Heart left ventricle (tissue), 16 donors: ENCODE data around the gene PHLPP1. TPM values are rescaled to one million over a fixed set of nuclear protein-coding genes. Genes with fewer than 3 reads are reported as not detected.

Source experiments
- ATAC-seq, 4 donors: fragments of 200-7000 bp; cut with Tn5 transposase; one replicate each; pipeline ENCODE4 v1.9.1; 2020 to 2022; ENCODE audit warnings: moderate library complexity in 4 of 4, mild to moderate bottlenecking in 3 of 4, moderate number of reproducible peaks in 1 of 4
- DNase-seq, 5 donors: peaks; one replicate each; pipeline ENCODE4 v3.0.0-alpha.2; 2020
- H3K27ac ChIP-seq, 12 donors: fragments of 200-600 bp; sonication (generic) in 4 of 12; one replicate each; pipeline versions ENCODE4 v1.5.0 to v1.8.0; 2016 to 2022; ENCODE audit warnings: mild to moderate bottlenecking in 2 of 12
- H3K27me3 ChIP-seq, 9 donors: fragments of 200-600 bp; sonication (generic) in 2 of 9; one replicate each; pipeline versions ENCODE4 v1.5.1 to v1.8.0; 2016 to 2022; ENCODE audit warnings: mild to moderate bottlenecking in 3 of 9
- H3K36me3 ChIP-seq, 9 donors: fragments of 200-600 bp; sonication (generic) in 2 of 9; one replicate each; pipeline versions ENCODE4 v1.5.0 to v1.8.0; 2018 to 2022; ENCODE audit warnings: mild to moderate bottlenecking in 2 of 9
- H3K4me1 ChIP-seq, 12 donors: fragments of 200-600 bp; sonication (generic) in 4 of 12; one replicate each; pipeline versions ENCODE4 v1.5.0 to v1.8.0; 2016 to 2022; ENCODE audit warnings: mild to moderate bottlenecking in 3 of 12
- H3K4me3 ChIP-seq, 12 donors: fragments of 200-600 bp; sonication (generic) in 4 of 12; one replicate each; pipeline versions ENCODE4 v1.5.0 to v1.8.0; 2017 to 2022; ENCODE audit warnings: mild to moderate bottlenecking in 9 of 12, moderate library complexity in 4 of 12
- H3K9me3 ChIP-seq, 12 donors: fragments of 200-600 bp; sonication (generic) in 4 of 12; one replicate each; pipeline versions ENCODE4 v1.5.0 to v1.8.0; 2016 to 2022; ENCODE audit warnings: mild to moderate bottlenecking in 1 of 12
- POLR2A ChIP-seq, 2 donors: fragments of 450-650 bp; IDR thresholded peaks; one replicate each; pipeline ENCODE4 v1.6.1; 2017; ENCODE audit warnings: antibody characterized with exemption in 2 of 2, mild to moderate bottlenecking in 2 of 2, moderate library complexity in 2 of 2
- WGBS, 4 donors: extraction: QIAGEN DNeasy Blood & Tissue Kit in 2 of 4; methylation state at CpG; one replicate each; pipeline versions ENCODE4 v1.1.5 to v1.1.7; 2013 to 2018; 5-methylcytosine and 5-hydroxymethylcytosine counted together
- intact Hi-C, 10 donors: fragments of 100-400 bp; cut with DNase I; formaldehyde crosslinking; loops; one replicate each; pipeline versions ENCODE4 v1.11.1 to v1.14.2; 2022
- polyA plus RNA-seq, 2 donors: library from polyadenylated mRNA; stranded (reverse); fragments of 200-250 nt; gene quantifications; one replicate each; pipeline ENCODE4 v1.2.3, GENCODE V29; 2013
- total RNA-seq, 9 donors: library from RNA; depleted of rRNA in 2 of 9; stranded (reverse); fragments of >200 nt in 2 of 9; fragmentation: NEBNext Ultra II Directional in 3 of 9; extraction: Animal tissue kit (Norgen Biotek cat#: 25700) in 3 of 9; gene quantifications; one replicate each; pipeline versions ENCODE4 v1.1.0 to v1.2.4, GENCODE V29; 2016 to 2023
- TF ChIP-seq, protein P1 (sequence below), 12 donors: fragments of 200-600 bp; sonication (generic) in 4 of 12; IDR thresholded peaks; one replicate each; pipeline versions ENCODE4 v1.5.0 to v1.8.0; 2018 to 2022; ENCODE audit warnings: antibody characterized with exemption in 12 of 12, mild to moderate bottlenecking in 5 of 12
- donor health status: ischemic (EF 13 %, LVEDD 7.1; RV severe dilation, severe dysfunction).
- donor health status: healthy with polysubstance abuse.
- donor health status: DM: no; HTN: yes; CAD: no.
- donor health status: DM: no; HTN: no; CAD: no.
- donor health status: ischemic (EF 25% LVEDD 6.9; RV normal size, moderate dysfunction).
- donor health status: ischemic (EF 25% LVEDD 5.7; RV mildly dilated, moderate dysfunction).
- donor health status: healthy.
- donor health status: DM: yes; HTN: yes; CAD: no.
- donor health status: ischemic (EF 35%, LVEDD 5.7; RV mildly dilated, moderate dysfunction).
- donor health status: nonischemic (EF 11% LVEDD 7.7; RV severe dilation, severe dysfunction).
- donor health status: DM: yes; HTN: yes; CAD: no.
- donor health status: PGD.
- donor health status: ischemic (EF 29% LVEDD 5.4; RV normal size, mild dysfunction).
- donor health status: nonischemic (EF 23%, LVEDD 6.1; RV moderate dilation, normal function).

The PHLPP1 gene
- total and polyA plus RNA-seq, 11 donors = 1.7 to 11.1 (median 6.2) TPM

GRCh38 chr18:62846313-62846712 is 131.0 kb downstream of the PHLPP1 start:
- TF ChIP-seq, protein P1, sequence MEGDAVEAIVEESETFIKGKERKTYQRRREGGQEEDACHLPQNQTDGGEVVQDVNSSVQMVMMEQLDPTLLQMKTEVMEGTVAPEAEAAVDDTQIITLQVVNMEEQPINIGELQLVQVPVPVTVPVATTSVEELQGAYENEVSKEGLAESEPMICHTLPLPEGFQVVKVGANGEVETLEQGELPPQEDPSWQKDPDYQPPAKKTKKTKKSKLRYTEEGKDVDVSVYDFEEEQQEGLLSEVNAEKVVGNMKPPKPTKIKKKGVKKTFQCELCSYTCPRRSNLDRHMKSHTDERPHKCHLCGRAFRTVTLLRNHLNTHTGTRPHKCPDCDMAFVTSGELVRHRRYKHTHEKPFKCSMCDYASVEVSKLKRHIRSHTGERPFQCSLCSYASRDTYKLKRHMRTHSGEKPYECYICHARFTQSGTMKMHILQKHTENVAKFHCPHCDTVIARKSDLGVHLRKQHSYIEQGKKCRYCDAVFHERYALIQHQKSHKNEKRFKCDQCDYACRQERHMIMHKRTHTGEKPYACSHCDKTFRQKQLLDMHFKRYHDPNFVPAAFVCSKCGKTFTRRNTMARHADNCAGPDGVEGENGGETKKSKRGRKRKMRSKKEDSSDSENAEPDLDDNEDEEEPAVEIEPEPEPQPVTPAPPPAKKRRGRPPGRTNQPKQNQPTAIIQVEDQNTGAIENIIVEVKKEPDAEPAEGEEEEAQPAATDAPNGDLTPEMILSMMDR (IDR thresholded peaks at IDR 0.05) = no peak
- no peak for TF ChIP-seq POLR2A (IDR thresholded peaks at IDR 0.05)
- intact Hi-C loops = no loop called here

DNA sequence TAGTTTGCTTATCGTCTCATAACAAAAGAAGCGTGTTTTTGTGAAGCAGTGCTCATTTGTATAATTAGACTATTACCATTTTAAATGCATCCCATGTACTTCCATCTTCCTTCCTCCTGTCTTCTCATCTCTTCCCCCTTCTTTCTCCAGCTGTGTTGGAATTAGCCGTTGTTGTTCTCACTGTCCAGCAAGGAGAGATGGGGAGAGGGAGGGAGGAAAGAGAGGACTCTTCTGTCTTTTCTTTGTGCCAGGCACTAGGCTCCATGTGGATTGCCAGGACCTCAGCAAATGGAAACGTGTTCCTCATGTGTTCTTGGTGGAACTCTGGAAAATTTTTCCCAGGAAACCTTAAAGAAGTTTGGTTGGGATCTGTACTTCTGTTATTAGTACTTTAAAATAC is 131.7 kb downstream of the PHLPP1 start:
- no peak for TF ChIP-seq POLR2A (IDR thresholded peaks at IDR 0.05)
- peaks cover 0 to 28% (median 8%) of the 10 kb centered on the region in 12 donors for H3K4me1 ChIP-seq
- no peaks in the 10 kb centered on the region for H3K36me3 ChIP-seq
- no peak overlapping the region for H3K4me3 ChIP-seq
- 66 to 76% (median 71%) methylated on average over 4 of the region's 4 CpGs for WGBS, 4 donors
- no peaks in the 10 kb centered on the region for H3K27me3 ChIP-seq
- DNase-seq (no peak), ATAC-seq (no peak)
- intact Hi-C loops = no loop called here
- no peak overlapping the region for H3K27ac ChIP-seq
- no peaks in the 10 kb centered on the region for H3K9me3 ChIP-seq

More at GRCh38 chr18:62846313-62846712, 131.0 kb downstream of the PHLPP1 start:
- no peaks in the 10 kb centered on the region for H3K27me3 ChIP-seq
- no peak overlapping the region for H3K4me3 ChIP-seq
- ATAC-seq (no peak), DNase-seq (no peak)
- no peaks in the 10 kb centered on the region for H3K36me3 ChIP-seq
- no peak overlapping the region for H3K27ac ChIP-seq
- no peaks in the 10 kb centered on the region for H3K9me3 ChIP-seq
- H3K4me1 ChIP-seq = peaks cover 0 to 23% (median 8%) of the 10 kb centered on the region in 12 donors

DNA sequence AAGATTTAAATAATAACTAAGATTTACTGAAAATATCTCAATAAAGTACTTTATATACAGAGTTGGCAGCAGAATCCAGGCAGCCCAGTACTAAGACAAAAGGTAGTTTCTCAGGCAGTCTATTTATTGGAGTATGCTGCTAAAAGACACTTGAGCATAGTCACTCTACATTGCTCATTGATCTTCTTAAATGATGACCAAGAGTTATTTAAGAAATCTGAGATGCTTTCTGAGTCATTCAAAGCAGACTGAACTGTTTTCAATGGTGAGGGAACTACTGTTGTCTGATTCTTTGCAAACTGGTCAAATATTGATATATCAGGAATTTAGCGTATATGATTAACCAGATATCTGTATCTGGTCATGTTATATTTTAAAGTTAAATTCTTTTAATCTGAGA is 133.6 kb downstream of the PHLPP1 start:
- H3K4me3 ChIP-seq = no peak overlapping the region
- TF ChIP-seq POLR2A (IDR thresholded peaks at IDR 0.05) = no peak
- TF ChIP-seq, protein P1 (IDR thresholded peaks at IDR 0.05) = no peak
- intact Hi-C loops = no loop called here
- no peaks in the 10 kb centered on the region for H3K27me3 ChIP-seq
- H3K27ac ChIP-seq = no peak overlapping the region
- peaks cover 0 to 28% (median 8%) of the 10 kb centered on the region in 12 donors for H3K4me1 ChIP-seq
- no peaks in the 10 kb centered on the region for H3K36me3 ChIP-seq
- no peaks in the 10 kb centered on the region for H3K9me3 ChIP-seq
- 94 to 100% (median 98%) methylated on average over 1 of the region's 1 CpG for WGBS, 4 donors
- no peak for DNase-seq
- ATAC-seq = no peak

GRCh38 chr18:62850619-62851306 is 135.4 kb downstream of the PHLPP1 start:
- DNase-seq (no peak), ATAC-seq (peak; percentile 31 to 75 (median 56))
- H3K4me1 ChIP-seq = peaks cover 0 to 22% (median 6%) of the 10 kb centered on the region in 12 donors
- WGBS, 4 donors = 55 to 68% (median 56%) methylated on average over 7 of the region's 7 CpGs
- no peaks in the 10 kb centered on the region for H3K9me3 ChIP-seq
- H3K27ac ChIP-seq = peak overlapping the region in 11 of 12 donors; percentile 0 to 59 (median 29)
- no peak for TF ChIP-seq POLR2A (IDR thresholded peaks at IDR 0.05)
- TF ChIP-seq, protein P1 (IDR thresholded peaks at IDR 0.05) = no peak
- peak overlapping the region in 1 of 12 donors; percentile 5 for H3K4me3 ChIP-seq
- no peaks in the 10 kb centered on the region for H3K36me3 ChIP-seq
- intact Hi-C loops = loop anchor here in 1 of 10 donors (10.0 kb wide), 1 partner anchor 126 kb away; no protein-coding TSS in a partner anchor
- H3K27me3 ChIP-seq = no peaks in the 10 kb centered on the region
